CD1c-positive myeloid dendritic cell (primary cell): ENCODE measurements around the gene CSDE1.

Experiments
- DNase-seq: peaks from one replicate; pipeline ENCODE4 v3.0.0-alpha.2; 2016; ENCODE audit errors: extremely low spot score

Gene CSDE1

DNA sequence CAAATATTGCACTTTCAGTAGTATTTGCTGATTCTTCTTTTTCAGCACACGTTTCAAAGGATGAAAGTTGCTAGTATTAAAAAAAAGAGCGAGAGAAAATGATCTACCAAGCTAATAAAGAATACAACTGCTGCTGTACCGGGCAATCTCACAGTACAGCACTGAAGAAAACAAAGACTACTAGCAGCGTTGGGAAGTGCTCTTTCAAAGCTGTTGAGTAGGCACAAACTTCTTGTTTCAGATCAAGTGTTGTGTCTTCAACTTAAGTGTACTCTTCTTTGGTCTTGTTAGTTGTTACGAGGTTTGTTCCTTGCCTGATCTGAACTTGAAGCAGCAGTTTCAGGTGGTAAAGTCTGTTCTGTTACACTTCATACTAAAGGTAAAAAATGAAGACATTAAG lies 7.9 kb downstream of the CSDE1 start:
- DNase-seq = no peak

DNA sequence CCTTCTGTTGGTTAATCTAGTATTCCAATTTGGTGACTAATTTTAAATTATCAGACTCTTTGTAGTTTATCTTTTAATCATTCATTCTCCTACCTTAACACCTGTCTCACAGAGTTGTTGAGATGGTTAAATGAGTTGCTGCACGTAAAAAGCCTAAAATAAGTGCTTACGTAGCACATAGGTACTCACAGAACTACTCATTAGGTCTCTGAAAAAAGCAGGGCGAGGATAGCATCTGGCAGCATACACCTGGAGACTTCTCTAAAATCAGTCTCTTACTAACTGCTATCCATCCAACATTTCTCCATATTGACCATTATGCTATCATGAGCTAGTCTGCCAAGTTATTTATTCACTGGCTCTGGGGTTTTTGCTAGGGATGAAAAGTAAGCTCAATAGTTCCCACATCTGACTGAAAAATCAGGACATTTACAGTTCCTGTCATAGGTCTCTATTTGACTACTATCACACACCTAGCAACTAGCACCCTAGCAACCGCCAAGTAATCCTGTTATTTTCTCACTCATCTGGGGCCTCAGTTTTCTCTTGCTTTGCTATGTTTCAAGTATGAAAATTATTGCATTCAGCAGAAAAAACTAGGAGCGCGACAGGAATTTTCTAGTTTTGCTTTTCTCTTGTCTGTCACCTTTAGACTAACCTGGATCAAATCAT lies 11.2 kb downstream of the CSDE1 start:
- no peak for DNase-seq

DNA sequence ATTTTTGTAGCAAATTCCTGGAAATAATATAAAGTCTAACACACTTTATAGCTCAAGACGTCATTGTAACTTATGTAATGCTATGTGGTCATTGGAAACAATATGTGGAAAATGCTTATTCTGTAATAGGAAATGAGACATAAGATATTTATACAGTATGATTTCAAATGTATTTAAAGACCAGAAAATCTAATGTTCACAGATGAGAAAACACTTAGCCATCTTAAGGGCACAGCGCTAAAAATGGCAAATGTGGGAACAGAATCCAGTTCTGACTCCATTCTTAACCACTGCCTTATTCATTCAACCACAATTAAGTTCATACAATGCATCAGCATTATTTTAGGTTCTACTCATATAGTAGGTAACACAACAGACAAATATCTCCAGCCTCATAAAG lies 12.5 kb downstream of the CSDE1 start:
- no peak for DNase-seq

DNA sequence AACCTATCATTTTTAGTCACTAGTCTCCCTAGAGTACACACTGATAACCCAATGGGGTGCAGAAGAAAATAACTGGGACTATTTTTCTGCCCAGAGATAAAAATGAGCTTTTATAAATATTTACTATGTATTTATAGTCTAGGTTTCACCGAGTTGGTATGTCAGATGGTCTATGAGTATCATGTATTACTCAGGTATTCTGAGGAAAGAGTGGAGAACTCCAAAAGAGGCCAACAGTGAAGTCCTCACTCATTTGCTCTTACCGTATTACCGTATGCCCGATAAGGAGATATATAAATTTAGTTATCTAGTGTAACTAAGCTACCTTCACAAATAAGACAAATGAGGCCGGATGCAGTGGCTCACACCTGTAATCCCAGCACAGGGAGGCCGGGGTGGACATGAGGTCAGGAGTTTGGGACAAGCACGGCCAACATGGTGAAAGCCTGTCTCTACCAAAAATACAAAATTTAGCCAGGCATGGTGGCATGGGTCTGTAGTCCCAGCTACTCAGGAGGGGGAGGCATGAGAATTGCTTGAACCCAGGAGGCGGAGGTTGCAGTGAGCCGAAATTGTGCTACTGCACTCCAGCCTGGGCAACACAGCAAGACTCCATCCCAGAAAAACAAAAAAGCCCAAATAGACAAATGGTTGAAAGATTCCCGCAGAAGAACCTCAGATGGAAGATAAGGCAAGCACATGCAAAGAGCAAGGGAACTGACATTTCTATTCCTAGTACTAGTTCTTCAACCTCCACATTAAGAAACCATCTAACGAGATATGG lies 15.6 kb downstream of the CSDE1 start:
- no peak for DNase-seq

GRCh38 chr1:114740331-114740730 lies 17.5 kb downstream of the CSDE1 start:
- DNase-seq = no peak

- DNase-seq = no peak
Measured at GRCh38 chr1:114737314-114737849, 20.4 kb downstream of the CSDE1 start.

DNA sequence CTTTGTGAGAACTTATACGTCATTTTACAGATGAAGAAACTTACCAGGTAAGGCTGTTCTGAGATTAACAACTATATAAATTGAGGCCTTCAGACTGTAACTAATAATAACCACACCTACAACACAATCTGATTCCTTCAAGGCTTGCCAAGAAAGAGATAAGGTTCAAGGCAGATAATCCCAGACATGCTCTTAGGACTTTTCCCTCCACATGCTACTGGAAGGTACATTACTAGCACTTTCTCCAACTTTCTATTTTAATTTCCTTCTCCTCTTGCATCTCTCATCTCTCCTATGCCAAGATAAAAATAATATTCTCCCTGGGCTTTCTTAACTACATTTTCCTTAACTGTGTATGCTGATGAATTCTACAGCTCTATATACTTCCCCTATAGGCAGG lies 22.3 kb downstream of the CSDE1 start:
- no peak for DNase-seq

DNA sequence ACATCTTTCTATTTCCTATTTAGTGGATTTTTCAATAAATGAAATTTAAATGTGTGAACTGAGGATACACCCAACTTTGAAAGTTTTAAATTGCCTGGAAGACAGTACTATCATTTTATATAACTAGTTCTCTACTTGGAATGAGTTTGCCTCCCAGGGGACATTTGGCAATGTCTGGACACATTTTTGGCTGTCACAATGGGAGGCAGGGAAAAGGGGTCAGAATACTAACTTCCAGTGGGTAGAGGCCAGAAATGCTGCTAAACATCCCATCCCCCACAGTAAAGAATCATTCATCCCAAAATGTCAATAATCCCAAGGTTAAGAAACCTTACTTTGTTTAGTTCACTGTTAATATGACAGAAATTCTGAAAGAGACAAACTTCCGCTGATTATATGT lies 28.0 kb downstream of the CSDE1 start:
- DNase-seq = no peak

DNA sequence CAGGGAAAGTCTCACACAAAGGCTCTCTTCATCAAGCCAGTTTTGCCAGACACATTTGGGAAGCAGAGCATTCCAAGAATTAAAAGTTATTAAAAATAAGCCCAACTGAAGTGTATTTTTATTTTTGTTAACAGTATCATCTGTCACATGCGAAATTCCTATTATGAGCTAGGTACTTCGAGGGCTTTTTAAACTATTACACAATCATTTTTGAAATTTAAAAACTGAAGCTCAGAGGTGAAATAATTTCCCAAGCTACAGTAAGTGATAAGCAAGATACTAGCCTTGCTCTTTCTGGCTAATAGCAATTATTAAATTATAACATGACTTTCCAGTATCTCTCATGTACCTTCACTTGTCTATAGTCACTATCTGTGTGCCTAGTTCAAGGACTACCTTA lies 29.2 kb downstream of the CSDE1 start:
- DNase-seq = no peak

GRCh38 chr1:114725230-114725629 lies 32.6 kb downstream of the CSDE1 start:
- no peak for DNase-seq

DNA sequence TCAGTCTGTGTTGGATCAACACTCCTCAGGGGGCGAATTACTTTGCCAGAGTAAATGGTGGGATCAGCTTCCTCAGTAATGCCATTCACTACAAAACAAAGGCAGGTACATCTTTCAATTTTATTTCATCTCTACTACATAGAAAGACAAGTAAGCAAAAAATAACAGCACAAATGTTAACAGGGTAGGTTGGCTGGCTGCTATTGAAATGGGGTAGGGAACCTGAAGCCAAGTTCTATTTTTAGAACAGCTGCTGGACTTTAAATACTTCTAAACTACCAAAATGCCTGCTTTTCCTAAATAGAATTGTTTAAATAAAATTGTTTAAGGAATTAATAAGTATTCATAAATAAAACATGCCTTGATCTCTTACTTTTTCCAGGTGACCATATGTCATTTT lies 33.9 kb downstream of the CSDE1 start:
- DNase-seq = no peak

DNA sequence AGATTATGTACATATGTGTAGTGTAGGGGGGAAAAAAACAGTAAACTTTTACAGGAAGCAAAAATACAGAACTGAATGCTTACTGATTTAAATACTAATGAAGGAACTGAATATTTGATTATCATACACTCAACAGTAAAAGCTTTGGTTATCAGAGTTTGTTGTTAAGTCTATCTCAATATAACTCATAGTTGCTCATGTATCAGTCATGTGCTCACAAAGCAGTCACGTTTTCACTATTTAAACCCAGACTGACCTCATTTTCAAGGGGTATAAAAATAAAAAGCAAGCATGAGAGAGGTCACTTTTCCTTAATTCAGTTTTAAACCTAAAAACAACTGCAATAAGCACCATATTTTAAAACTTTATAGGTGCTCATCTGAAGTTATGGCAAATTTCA lies 34.3 kb downstream of the CSDE1 start:
- DNase-seq = no peak

DNA sequence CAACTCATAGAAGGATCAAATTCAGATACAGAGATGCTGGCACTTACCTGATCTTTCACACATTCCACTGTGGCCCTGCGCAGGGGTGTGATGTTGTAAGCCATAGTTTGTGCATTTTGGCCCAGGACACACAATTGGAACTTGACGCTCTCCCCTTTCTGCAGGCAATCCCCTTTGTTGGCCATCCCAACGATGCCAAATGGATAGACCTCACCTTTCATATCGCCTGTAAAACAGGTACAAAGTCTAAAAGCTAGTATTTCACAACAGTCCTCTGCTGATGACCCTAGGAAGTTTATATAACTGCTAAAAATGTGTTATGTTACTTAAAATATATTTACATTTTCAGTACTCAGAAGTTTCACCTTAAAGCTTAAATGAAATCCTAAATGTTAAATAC lies 37.3 kb downstream of the CSDE1 start:
- DNase-seq = no peak

GRCh38 chr1:114719424-114719787 lies 38.4 kb downstream of the CSDE1 start:
- DNase-seq = no peak

GRCh38 chr1:114718661-114719423 lies 38.9 kb downstream of the CSDE1 start:
- DNase-seq = no peak

DNA sequence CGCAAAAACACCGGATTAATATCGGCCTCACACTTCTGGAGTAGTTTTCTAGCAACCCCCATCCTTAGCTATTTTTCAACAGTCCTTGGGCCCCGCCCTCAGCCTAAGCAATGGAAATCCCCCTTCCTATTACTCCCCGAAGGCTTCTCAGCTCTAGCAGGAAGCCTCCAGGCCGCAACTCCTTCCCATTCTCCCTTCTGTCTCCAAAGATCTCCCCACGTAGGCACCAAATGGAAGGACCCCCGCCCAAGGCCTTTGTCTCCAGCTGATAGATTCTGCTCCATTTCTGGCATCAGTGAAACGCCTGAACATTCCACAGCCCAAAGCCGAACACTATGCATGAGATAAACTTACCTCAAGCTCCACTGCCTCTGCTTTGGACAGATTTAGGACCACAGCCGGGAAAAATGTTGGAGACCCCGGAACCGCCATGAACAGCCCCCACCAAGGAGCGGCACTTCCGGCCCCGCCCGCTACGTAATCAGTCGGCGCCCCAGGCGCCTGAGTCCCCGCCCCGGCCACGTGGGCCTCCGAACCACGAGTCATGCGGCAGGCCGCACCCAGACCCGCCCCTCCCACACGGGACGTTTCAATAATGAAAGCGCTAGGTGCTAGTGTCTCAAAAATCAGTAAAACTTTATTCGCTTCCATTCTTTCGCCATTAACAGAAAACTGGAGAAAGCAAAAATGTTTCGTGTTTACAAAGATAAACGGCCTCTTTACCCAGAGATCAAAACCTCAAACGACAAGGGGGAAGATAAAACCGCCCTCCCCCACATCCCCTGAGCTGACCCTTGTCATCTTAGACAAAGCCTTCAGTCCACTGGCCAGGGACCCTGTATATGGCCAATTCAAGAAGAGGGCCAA lies 41.2 kb downstream of the CSDE1 start, which contains the start of gene NRAS:
Gene NRAS (minus strand): TSS at position 468 of the 867 bp plus-strand sequence. CDS start 611 bp downstream, outside the sequence.
- peak; percentile 98 for DNase-seq

DNA sequence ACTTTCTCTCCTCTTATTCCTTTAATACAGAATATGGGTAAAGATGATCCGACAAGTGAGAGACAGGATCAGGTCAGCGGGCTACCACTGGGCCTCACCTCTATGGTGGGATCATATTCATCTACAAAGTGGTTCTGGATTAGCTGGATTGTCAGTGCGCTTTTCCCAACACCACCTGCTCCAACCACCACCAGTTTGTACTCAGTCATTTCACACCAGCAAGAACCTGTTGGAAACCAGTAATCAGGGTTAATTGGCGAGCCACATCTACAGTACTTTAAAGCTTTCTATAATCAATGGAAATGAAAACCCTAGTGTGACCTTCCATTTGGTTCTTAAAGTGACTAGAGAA lies 41.9 kb downstream of the CSDE1 start:
- DNase-seq = no peak

- DNase-seq = no peak
Measured at GRCh38 chr1:114712977-114713376, 44.8 kb downstream of the CSDE1 start.

GRCh38 chr1:114710360-114710759 lies 47.4 kb downstream of the CSDE1 start:
- no peak for DNase-seq

DNA sequence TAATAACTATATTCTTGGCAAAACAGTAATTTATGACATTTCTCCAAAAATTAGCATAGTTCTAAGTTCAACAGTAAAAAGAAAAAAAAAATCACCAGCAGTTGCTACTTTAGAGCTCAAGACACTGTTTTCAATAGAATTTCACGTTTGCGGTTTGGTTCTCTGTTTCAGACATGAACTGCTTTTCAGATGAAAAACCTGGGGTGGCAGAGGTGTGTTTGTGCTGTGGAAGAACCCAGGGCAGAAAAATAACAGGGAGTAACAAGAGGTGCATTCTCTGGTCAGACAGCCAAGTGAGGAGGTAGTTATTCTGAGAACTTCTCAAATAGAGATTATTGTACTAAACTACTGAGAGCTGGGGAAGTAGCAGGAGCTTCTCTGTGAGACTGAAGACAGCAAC lies 50.2 kb downstream of the CSDE1 start:
- DNase-seq = no peak

DNA sequence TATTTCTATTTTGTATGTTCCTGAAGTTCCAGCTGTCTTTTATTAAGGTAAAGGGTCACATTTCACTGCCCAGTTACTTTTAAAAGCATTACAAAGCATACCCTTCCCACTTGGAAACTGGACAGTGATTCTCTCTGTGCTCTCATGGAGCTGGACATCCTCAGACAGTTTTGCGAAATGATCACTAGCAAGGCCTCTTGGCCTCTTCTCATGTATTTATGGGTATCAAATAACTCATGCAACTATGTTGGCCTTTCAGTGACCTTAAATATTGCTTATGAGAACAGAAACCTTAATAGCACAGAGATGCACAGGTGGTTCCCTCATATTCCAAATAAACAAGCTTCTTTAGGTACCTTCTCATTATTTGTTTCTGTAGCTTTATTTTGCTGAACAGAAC lies 54.5 kb downstream of the CSDE1 start:
- no peak for DNase-seq

- no peak for DNase-seq
Measured at GRCh38 chr1:114702737-114703136, 55.0 kb downstream of the CSDE1 start.
